ENCODE measurements around the gene TRERF1.

- TF ChIP-seq CTCF (conservative IDR thresholded peaks at IDR 0.05; ENCODE audit: low read depth, low read length) (no peak), POLR2A (IDR thresholded peaks at IDR 0.05; ENCODE audit: low read depth, low read length) (no peak), ELK1 (IDR thresholded peaks at IDR 0.05; ENCODE audit: borderline replicate concordance, low read depth, low read length) (no peak), RFX5 (IDR thresholded peaks at IDR 0.05; ENCODE audit: low read depth, low read length) (no peak), FOS (IDR thresholded peaks at IDR 0.05; ENCODE audit: low read depth, low read length) (no peak), SMC3 (IDR thresholded peaks at IDR 0.05; ENCODE audit: low read depth, low read length) (no peak), RCOR1 (IDR thresholded peaks at IDR 0.05; ENCODE audit: insufficient replicate concordance, low read length) (no peak), USF2 (IDR thresholded peaks at IDR 0.05; ENCODE audit: low read depth, low read length) (no peak), MAZ (IDR thresholded peaks at IDR 0.05; ENCODE audit: borderline replicate concordance, low read depth, low read length) (no peak)
These were observed 61.3 kb downstream of the TRERF1 start for GRCh38 chr6:42390228-42390934.

Measured in IMR-90 (cell line).